Stimulated activated effector memory CD8-positive, alpha-beta T cell treated with anti-CD3 and anti-CD28 coated beads, Interleukin-12 subunit alpha, Interleukin-12 subunit beta, amount 100 ng/mL, for 72 hours (primary cell): ENCODE results near the gene VPS35L.

ENCODE experiments used
- ATAC-seq: fragments of 150-1000 bp; cut with Tn5 transposase; 2 replicates; pipeline ENCODE4 v1.10.0; 2021
- DNase-seq, 2 donors: peaks; one replicate each; pipeline ENCODE4 v3.0.0; 2021 to 2022; ENCODE audit warnings: low spot score in 2 of 2
- H3K27ac Mint-ChIP-seq: one replicate; pipeline ENCODE4 v1.8.0; 2022; ENCODE audit warnings: mild to moderate bottlenecking, mixed read lengths
- H3K36me3 Mint-ChIP-seq: one replicate; pipeline ENCODE4 v1.8.0; 2022; ENCODE audit warnings: mild to moderate bottlenecking, mixed read lengths
- H3K4me1 Mint-ChIP-seq: one replicate; pipeline ENCODE4 v1.8.0; 2022; ENCODE audit warnings: mixed read lengths
- H3K4me3 Mint-ChIP-seq: one replicate; pipeline ENCODE4 v1.8.0; 2022; ENCODE audit warnings: mild to moderate bottlenecking, mixed read lengths
- H3K9me3 Mint-ChIP-seq: one replicate; pipeline ENCODE4 v1.8.0; 2022; ENCODE audit warnings: mixed read lengths

VPS35L gene

GRCh38 chr16:19741354-19741753 is 185.9 kb downstream of the VPS35L start:
- no peak overlapping the region for H3K4me3 Mint-ChIP-seq
- H3K27ac Mint-ChIP-seq = no peak overlapping the region
- H3K4me1 Mint-ChIP-seq = no peaks in the 10 kb centered on the region
- H3K36me3 Mint-ChIP-seq = no peaks in the 10 kb centered on the region
- H3K9me3 Mint-ChIP-seq = no peaks in the 10 kb centered on the region
- DNase-seq (no peak), ATAC-seq (no peak)

GRCh38 chr16:19743816-19744159 is 188.3 kb downstream of the VPS35L start:
- Mint-ChIP-seq H3K4me1 (no peaks in the 10 kb centered on the region), H3K36me3 (no peaks in the 10 kb centered on the region), H3K27ac (no peak overlapping the region), H3K4me3 (no peak overlapping the region), H3K9me3 (no peaks in the 10 kb centered on the region)
- DNase-seq (no peak), ATAC-seq (no peak)

- DNase-seq = no peak
- Mint-ChIP-seq H3K27ac (no peak overlapping the region), H3K4me3 (no peak overlapping the region)
Measured at GRCh38 chr16:19744670-19745069, 189.2 kb downstream of the VPS35L start.

GRCh38 chr16:19745286-19746010 is 189.9 kb downstream of the VPS35L start:
- Mint-ChIP-seq H3K36me3 (no peaks in the 10 kb centered on the region), H3K4me3 (no peak overlapping the region), H3K4me1 (no peaks in the 10 kb centered on the region), H3K9me3 (no peaks in the 10 kb centered on the region), H3K27ac (no peak overlapping the region)
- DNase-seq = no peak
- ATAC-seq = no peak

More at GRCh38 chr16:19744670-19745069, 189.2 kb downstream of the VPS35L start:
- Mint-ChIP-seq H3K36me3 (no peaks in the 10 kb centered on the region), H3K4me1 (no peaks in the 10 kb centered on the region), H3K9me3 (no peaks in the 10 kb centered on the region)
- no peak for ATAC-seq

- H3K36me3 Mint-ChIP-seq = no peaks in the 10 kb centered on the region
- no peaks in the 10 kb centered on the region for H3K4me1 Mint-ChIP-seq
Measured at GRCh38 chr16:19746561-19746960, 191.1 kb downstream of the VPS35L start.

GRCh38 chr16:19748389-19749168 is 193.1 kb downstream of the VPS35L start:
- no peak for DNase-seq
- no peaks in the 10 kb centered on the region for H3K9me3 Mint-ChIP-seq
- no peaks in the 10 kb centered on the region for H3K36me3 Mint-ChIP-seq

More at GRCh38 chr16:19746561-19746960, 191.1 kb downstream of the VPS35L start:
- DNase-seq = no peak
- Mint-ChIP-seq H3K4me3 (no peak overlapping the region), H3K9me3 (no peaks in the 10 kb centered on the region), H3K27ac (no peak overlapping the region)
- no peak for ATAC-seq

GRCh38 chr16:19749571-19750080 is 194.1 kb downstream of the VPS35L start:
- ATAC-seq = no peak
- Mint-ChIP-seq H3K4me3 (no peak overlapping the region), H3K4me1 (no peaks in the 10 kb centered on the region), H3K36me3 (no peaks in the 10 kb centered on the region), H3K27ac (no peak overlapping the region), H3K9me3 (no peaks in the 10 kb centered on the region)
- no peak for DNase-seq

More at GRCh38 chr16:19748389-19749168, 193.1 kb downstream of the VPS35L start:
- Mint-ChIP-seq H3K4me3 (no peak overlapping the region), H3K27ac (no peak overlapping the region), H3K4me1 (no peaks in the 10 kb centered on the region)
- ATAC-seq = no peak
